GM12878 (cell line): Measurements from ENCODE around the gene KRTAP5-8. TPM values are rescaled to one million over a fixed set of nuclear protein-coding genes. Genes with fewer than 3 reads are reported as not detected.

Experiments
- ATAC-seq: fragments of 200-7000 bp; cut with Tn5 transposase; 3 replicates; pipeline ENCODE4 v1.9.1; 2020; ENCODE audit warnings: mild to moderate bottlenecking, moderate library complexity
- BruUV-seq: library from RNA; stranded (reverse); fragments of 400-500 nt; replicated peaks from 2 replicates; lab custom pipeline; 2021; lab: Mats Ljungman, UMichigan
- CTCF ChIA-PET: fragments of 300-600 bp; sonication (Branson Sonifier 250); formaldehyde crosslinking; extraction: SDS; loops from one replicate; lab custom pipeline; 2021; ENCODE audit warnings: inconsistent platforms; lab: Yijun Ruan, JAX
- POLR2A ChIA-PET: fragments of 350-600 bp; formaldehyde crosslinking; extraction: SDS; loops from one replicate; lab custom pipeline; 2021; ENCODE audit warnings: inconsistent platforms; lab: Charles Lee
- RAD21 ChIA-PET: fragments of 300-600 bp; sonication (Branson Sonifier 250); formaldehyde crosslinking; loops from one replicate; lab custom pipeline; 2023; ENCODE audit warnings: antibody characterized with exemption; ENCODE audit not compliant: unreplicated experiment; lab: Charles Lee
- SMC1A ChIA-PET: fragments of 300-600 bp; sonication (Branson Sonifier 250); formaldehyde crosslinking; loops from one replicate; lab custom pipeline; 2023; ENCODE audit not compliant: unreplicated experiment, uncharacterized antibody; lab: Charles Lee
- DNase-seq: peaks from one replicate; pipeline ENCODE4 v3.0.0-alpha.2; 2011; ENCODE audit warnings: low read depth, low spot score
- FAIRE-seq: peaks from 3 replicates; lab custom pipeline; 2011; peaks lifted over from hg19 to GRCh38; lab: Jason Lieb, UNC
- H2AFZ ChIP-seq: 2 replicates; pipeline ENCODE4 v1.6.0; 2011; ENCODE audit warnings: low read depth, low read length, control low read depth; ENCODE audit not compliant: control insufficient read depth
- H3K27ac ChIP-seq: 2 replicates; pipeline ENCODE4 v1.5.1; 2011; ENCODE audit warnings: control low read depth; ENCODE audit not compliant: control insufficient read depth, insufficient read depth
- H3K27me3 ChIP-seq, 2 experiments: replicated peaks in 1 of 2; 2 replicates each; pipeline versions ENCODE4 v1.6.0 to v1.6.1; 2011; ENCODE audit warnings: low read length in 1 of 2; ENCODE audit not compliant: control insufficient read depth in 2 of 2, insufficient read depth in 2 of 2
- H3K36me3 ChIP-seq, 2 experiments: 2 replicates each; pipeline ENCODE4 v1.5.1; 2011; ENCODE audit warnings: low read length in 1 of 2; ENCODE audit not compliant: control insufficient read depth in 2 of 2, insufficient read depth in 2 of 2
- H3K4me1 ChIP-seq: 2 replicates; pipeline ENCODE4 v1.6.1; 2011; ENCODE audit warnings: mild to moderate bottlenecking, low read length, moderate library complexity, mixed read lengths; ENCODE audit not compliant: control insufficient read depth, insufficient read depth
- H3K4me2 ChIP-seq: 2 replicates; pipeline ENCODE4 v1.6.0; 2011; ENCODE audit warnings: control low read depth; ENCODE audit not compliant: control insufficient read depth, insufficient read depth
- H3K4me3 ChIP-seq: fragments of 200-600 bp; sonication (generic); 2 replicates; pipeline ENCODE4 v1.5.1; 2016
- H3K79me2 ChIP-seq: 2 replicates; pipeline ENCODE4 v1.6.0; 2011; ENCODE audit warnings: low read length; ENCODE audit not compliant: control insufficient read depth, insufficient read depth
- H3K9ac ChIP-seq: 2 replicates; pipeline ENCODE4 v1.8.0; 2011; ENCODE audit warnings: low read length, control low read depth, mixed read lengths; ENCODE audit not compliant: control insufficient read depth, insufficient read depth
- H3K9me3 ChIP-seq: replicated peaks from 3 replicates; pipeline ENCODE4 v1.5.1; 2011; ENCODE audit warnings: mild to moderate bottlenecking, low read length; ENCODE audit not compliant: control insufficient read depth, insufficient read depth
- H4K20me1 ChIP-seq: 2 replicates; pipeline ENCODE4 v1.6.0; 2011; ENCODE audit not compliant: control insufficient read depth, insufficient read depth
- ATF2 ChIP-seq: IDR thresholded peaks from 2 replicates; pipeline ENCODE4 v1.6.1; 2012; ENCODE audit warnings: low read length, inconsistent platforms
- BHLHE40 ChIP-seq, 2 experiments: fragments of 450-650 bp in 1 of 2; IDR thresholded peaks; 2 replicates each; pipeline ENCODE4 v1.6.1; 2011 to 2017; ENCODE audit warnings: low read depth in 2 of 2, borderline replicate concordance in 1 of 2, improper control_type of control experiment in 1 of 2, low read length in 1 of 2, mild to moderate bottlenecking in 1 of 2
- BMI1 ChIP-seq: fragments of 450-650 bp; IDR thresholded peaks from 2 replicates; pipeline ENCODE4 v1.6.1; 2016; ENCODE audit warnings: mild to moderate bottlenecking, moderate library complexity, borderline replicate concordance
- BRCA1 ChIP-seq: IDR thresholded peaks from 2 replicates; pipeline ENCODE4 v1.6.1; 2011; ENCODE audit warnings: low read depth, low read length, improper control_type of control experiment
- KDM1A ChIP-seq: fragments of 200-600 bp; sonication (generic); IDR thresholded peaks from 2 replicates; pipeline ENCODE4 v1.6.1; 2016; ENCODE audit warnings: borderline replicate concordance
- MYC ChIP-seq: IDR thresholded peaks from 2 replicates; pipeline ENCODE4 v1.6.1; 2011; ENCODE audit warnings: mild to moderate bottlenecking, low read length, moderate library complexity, inconsistent platforms; ENCODE audit not compliant: insufficient read depth, insufficient replicate concordance, insufficient read length, severe bottlenecking
- POLR2AphosphoS2 ChIP-seq: IDR thresholded peaks from 2 replicates; pipeline ENCODE4 v1.6.1; 2011; ENCODE audit warnings: low read depth, mild to moderate bottlenecking, low read length, improper control_type of control experiment, moderate library complexity
- SIX5 ChIP-seq: IDR thresholded peaks from 2 replicates; pipeline ENCODE4 v1.6.1; 2011; ENCODE audit warnings: mild to moderate bottlenecking, low read depth, low read length, moderate library complexity; ENCODE audit not compliant: severe bottlenecking
- SMARCA5 ChIP-seq: fragments of 450-650 bp; IDR thresholded peaks from 2 replicates; pipeline ENCODE4 v1.6.1; 2017; ENCODE audit warnings: mild to moderate bottlenecking
- SREBF2 ChIP-seq: IDR thresholded peaks from 2 replicates; pipeline ENCODE4 v1.6.1; 2012; ENCODE audit warnings: mild to moderate bottlenecking, low read length
- TCF12 ChIP-seq: IDR thresholded peaks from 2 replicates; pipeline ENCODE4 v1.6.1; 2011; ENCODE audit warnings: low read depth, mild to moderate bottlenecking, low read length
- WGBS: methylation state at CpG from one replicate; pipeline ENCODE4 v1.1.6; 2016; ENCODE audit warnings: low lambda C conversion rate; ENCODE audit not compliant: insufficient replicate concordance, insufficient coverage; ENCODE audit errors: missing lambda C conversion rate; 5-methylcytosine and 5-hydroxymethylcytosine counted together
- in situ Hi-C: fragments of 300-500 bp; cut with MboI; formaldehyde crosslinking; loops from 9 replicates; pipeline ENCODE4 v1.14.3; 2018; ENCODE audit warnings: mixed read lengths
- intact Hi-C: fragments of 100-400 bp; cut with micrococcal nuclease; formaldehyde crosslinking; loops from one replicate; pipeline ENCODE4 v1.14.2; 2022; ENCODE audit not compliant: unreplicated experiment
- polyA plus RNA-seq, 11 experiments: library from polyadenylated mRNA; depleted of rRNA in 4 of 11; unstranded in 6 of 11; stranded (reverse) in 5 of 11; fragments of >200 nt; fragmentation: Nextera tagmentation in 4 of 11; fragmentation: Illumina TruSeq in 1 of 11; extraction: Ambion mirVana in 4 of 11; extraction: Trizol in 1 of 11; gene quantifications; 1 replicate in 1 of 11; 2 replicates in 10 of 11; pipeline versions ENCODE4 v1.2.1 to v1.2.3, GENCODE V29; 2011 to 2016; ENCODE audit warnings: inconsistent platforms in 2 of 11, missing spikeins in 2 of 11, low read depth in 1 of 11
- total RNA-seq, 4 experiments: library from RNA; depleted of rRNA in 3 of 4; stranded (reverse); fragments of >200 nt in 3 of 4; fragmentation: Illumina TruSeq in 1 of 4; extraction: Trizol in 1 of 4; gene quantifications; 2 replicates each; pipeline versions ENCODE4 v1.2.1 to v1.2.3, GENCODE V29; 2013 to 2021
- TF ChIP-seq, protein P1 (sequence below): fragments of 450-650 bp; IDR thresholded peaks from 2 replicates; pipeline ENCODE4 v1.6.1; 2018; ENCODE audit warnings: mild to moderate bottlenecking, low read depth, moderate library complexity; ENCODE audit not compliant: partially characterized antibody

Gene KRTAP5-8
- total and polyA plus RNA-seq, 10 of the 15 experiments (the other 5 are each of a cell fraction or from before 2014, with no cell fraction given) = 0.07 to 0.36 (median 0.13) TPM; not detected in 6

DNA sequence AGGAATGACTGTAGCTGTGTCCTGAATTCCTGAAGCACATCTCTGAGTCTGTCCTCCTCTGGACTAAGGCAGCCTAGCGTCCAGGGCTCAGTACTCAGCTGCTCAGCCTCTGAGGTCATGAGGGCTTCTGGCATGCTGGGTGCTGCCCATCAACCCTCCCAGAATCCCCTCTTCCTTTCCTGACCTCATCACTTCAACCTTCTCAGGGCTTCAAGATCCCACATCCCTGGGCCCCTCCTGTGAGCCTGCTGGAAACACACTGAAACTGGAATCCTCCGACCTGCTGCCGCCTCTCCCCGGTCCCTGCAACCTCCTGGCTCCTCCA is 803 bp downstream of the KRTAP5-8 start:
- no peak overlapping the region for H3K4me2 ChIP-seq
- no peak overlapping the region for H3K9ac ChIP-seq
- no peak for ATAC-seq
- no peaks in the 10 kb centered on the region for H3K36me3 ChIP-seq
- intact Hi-C loops (no loop called here), in situ Hi-C loops (no loop called here)
- H3K27me3 ChIP-seq = no peaks in the 10 kb centered on the region
- no peak overlapping the region for H3K27ac ChIP-seq
- ChIA-PET RAD21 (no interaction called here), POLR2A (no interaction called here), CTCF (no interaction called here), SMC1A (no interaction called here)
- no peak overlapping the region for H2AFZ ChIP-seq
- TF ChIP-seq SMARCA5 = no peak
- TF ChIP-seq BHLHE40 (IDR thresholded peaks at IDR 0.05; ENCODE audit: borderline replicate concordance in 1 of 2, low read depth in 2 of 2, low read length in 1 of 2) = no peak
- no peak for TF ChIP-seq SIX5
- TF ChIP-seq POLR2AphosphoS2 = no peak
- no peak for TF ChIP-seq KDM1A
- no peak for TF ChIP-seq SREBF2
- TF ChIP-seq BRCA1 = no peak
- no peak for FAIRE-seq
- H3K9me3 ChIP-seq = peaks cover 29% of the 10 kb centered on the region
- peaks cover 43% of the 10 kb centered on the region for H3K4me1 ChIP-seq
- no peaks in the 10 kb centered on the region for H4K20me1 ChIP-seq
- 98% methylated on average over 4 of the region's 4 CpGs for WGBS
- no peak overlapping the region for H3K4me3 ChIP-seq
- no TSS peak for BruUV-seq
- DNase-seq = no peak
- H3K79me2 ChIP-seq = no peaks in the 10 kb centered on the region

DNA sequence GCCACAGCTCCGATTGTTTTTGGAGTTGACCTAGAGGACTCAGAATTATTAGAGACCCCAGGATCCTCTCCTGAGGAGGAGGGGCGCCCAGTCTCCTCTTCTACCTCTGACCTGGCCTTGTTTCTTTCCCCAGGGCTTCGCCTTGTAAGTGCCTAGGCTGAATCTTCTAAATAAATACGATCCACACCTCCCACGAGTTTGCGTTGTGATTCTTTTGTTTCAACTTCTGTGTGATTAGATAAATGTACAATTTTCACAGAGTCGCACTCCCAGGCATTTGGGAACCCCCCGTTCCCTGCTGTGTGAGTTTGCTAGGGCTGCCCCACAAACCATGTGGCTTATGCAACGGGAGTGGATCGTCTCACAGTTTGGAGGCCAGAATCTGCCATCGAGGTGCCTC is 1.2 kb downstream of the KRTAP5-8 start:
- no peaks in the 10 kb centered on the region for H4K20me1 ChIP-seq
- H3K27ac ChIP-seq = no peak overlapping the region
- intact Hi-C loops = no loop called here
- DNase-seq = no peak
- H3K4me1 ChIP-seq = peaks cover 47% of the 10 kb centered on the region
- peaks cover 33% of the 10 kb centered on the region for H3K9me3 ChIP-seq
- no TSS peak for BruUV-seq
- H3K9ac ChIP-seq = no peak overlapping the region
- POLR2A ChIA-PET = no interaction called here
- no peaks in the 10 kb centered on the region for H3K79me2 ChIP-seq
- H2AFZ ChIP-seq = no peak overlapping the region
- H3K4me3 ChIP-seq = no peak overlapping the region
- CTCF ChIA-PET = no interaction called here
- in situ Hi-C loops = no loop called here
- no peak for FAIRE-seq
- no peak for ATAC-seq
- H3K4me2 ChIP-seq = no peak overlapping the region
- 78% methylated on average over 11 of the region's 11 CpGs for WGBS
- no peaks in the 10 kb centered on the region for H3K36me3 ChIP-seq
- RAD21 ChIA-PET = no interaction called here
- SMC1A ChIA-PET = no interaction called here
- H3K27me3 ChIP-seq = no peaks in the 10 kb centered on the region
- no peak for TF ChIP-seq MYC
- no peak for TF ChIP-seq ATF2
- TF ChIP-seq BMI1 = no peak
- TF ChIP-seq, protein P1, sequence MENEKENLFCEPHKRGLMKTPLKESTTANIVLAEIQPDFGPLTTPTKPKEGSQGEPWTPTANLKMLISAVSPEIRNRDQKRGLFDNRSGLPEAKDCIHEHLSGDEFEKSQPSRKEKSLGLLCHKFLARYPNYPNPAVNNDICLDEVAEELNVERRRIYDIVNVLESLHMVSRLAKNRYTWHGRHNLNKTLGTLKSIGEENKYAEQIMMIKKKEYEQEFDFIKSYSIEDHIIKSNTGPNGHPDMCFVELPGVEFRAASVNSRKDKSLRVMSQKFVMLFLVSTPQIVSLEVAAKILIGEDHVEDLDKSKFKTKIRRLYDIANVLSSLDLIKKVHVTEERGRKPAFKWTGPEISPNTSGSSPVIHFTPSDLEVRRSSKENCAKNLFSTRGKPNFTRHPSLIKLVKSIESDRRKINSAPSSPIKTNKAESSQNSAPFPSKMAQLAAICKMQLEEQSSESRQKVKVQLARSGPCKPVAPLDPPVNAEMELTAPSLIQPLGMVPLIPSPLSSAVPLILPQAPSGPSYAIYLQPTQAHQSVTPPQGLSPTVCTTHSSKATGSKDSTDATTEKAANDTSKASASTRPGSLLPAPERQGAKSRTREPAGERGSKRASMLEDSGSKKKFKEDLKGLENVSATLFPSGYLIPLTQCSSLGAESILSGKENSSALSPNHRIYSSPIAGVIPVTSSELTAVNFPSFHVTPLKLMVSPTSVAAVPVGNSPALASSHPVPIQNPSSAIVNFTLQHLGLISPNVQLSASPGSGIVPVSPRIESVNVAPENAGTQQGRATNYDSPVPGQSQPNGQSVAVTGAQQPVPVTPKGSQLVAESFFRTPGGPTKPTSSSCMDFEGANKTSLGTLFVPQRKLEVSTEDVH = no peak
- no peak for TF ChIP-seq TCF12
